Activated CD8-positive, alpha-beta memory T cell treated with anti-CD3 and anti-CD28 coated beads, Interleukin-2, amount 10 ng/mL, durations not matched to agents 7 days and 5 days (primary cell): ENCODE measurements around the gene MICALL2. TPM values are rescaled to one million over a fixed set of nuclear protein-coding genes. Genes with fewer than 3 reads are reported as not detected.

Experiments used
- ATAC-seq: fragments of 150-1000 bp; cut with Tn5 transposase; one replicate; pipeline ENCODE4 v1.10.0; 2021; ENCODE audit warnings: moderate library complexity
- CTCF ChIA-PET: fragments of 350-600 bp; sonication (Branson Sonifier 250); formaldehyde crosslinking; loops from one replicate; lab custom pipeline; 2021; ENCODE audit warnings: antibody characterized with exemption; lab: Charles Lee
- DNase-seq: peaks from one replicate; pipeline ENCODE4 v3.0.0-alpha.2; 2020
- H3K27ac Mint-ChIP-seq: one replicate; pipeline ENCODE4 v1.8.0; 2021; ENCODE audit warnings: mild to moderate bottlenecking, mixed read lengths
- H3K27me3 Mint-ChIP-seq: one replicate; pipeline ENCODE4 v1.8.0; 2021; ENCODE audit warnings: mixed read lengths
- H3K36me3 Mint-ChIP-seq: one replicate; pipeline ENCODE4 v1.8.0; 2021; ENCODE audit warnings: mild to moderate bottlenecking, mixed read lengths
- H3K4me1 Mint-ChIP-seq: one replicate; pipeline ENCODE4 v1.8.0; 2021; ENCODE audit warnings: mixed read lengths
- H3K4me3 Mint-ChIP-seq: one replicate; pipeline ENCODE4 v1.8.0; 2021; ENCODE audit warnings: mild to moderate bottlenecking, moderate library complexity, mixed read lengths
- H3K9me3 Mint-ChIP-seq: one replicate; pipeline ENCODE4 v1.8.0; 2022; ENCODE audit warnings: low read depth, mixed read lengths
- total RNA-seq, 2 experiments: library from RNA; stranded (reverse); gene quantifications; one replicate each; pipeline ENCODE4 v1.2.3, GENCODE V29; 2021

The MICALL2 gene
- total RNA-seq, 2 experiments from 2014 or later, result 2.1 to 2.2 TPM

DNA sequence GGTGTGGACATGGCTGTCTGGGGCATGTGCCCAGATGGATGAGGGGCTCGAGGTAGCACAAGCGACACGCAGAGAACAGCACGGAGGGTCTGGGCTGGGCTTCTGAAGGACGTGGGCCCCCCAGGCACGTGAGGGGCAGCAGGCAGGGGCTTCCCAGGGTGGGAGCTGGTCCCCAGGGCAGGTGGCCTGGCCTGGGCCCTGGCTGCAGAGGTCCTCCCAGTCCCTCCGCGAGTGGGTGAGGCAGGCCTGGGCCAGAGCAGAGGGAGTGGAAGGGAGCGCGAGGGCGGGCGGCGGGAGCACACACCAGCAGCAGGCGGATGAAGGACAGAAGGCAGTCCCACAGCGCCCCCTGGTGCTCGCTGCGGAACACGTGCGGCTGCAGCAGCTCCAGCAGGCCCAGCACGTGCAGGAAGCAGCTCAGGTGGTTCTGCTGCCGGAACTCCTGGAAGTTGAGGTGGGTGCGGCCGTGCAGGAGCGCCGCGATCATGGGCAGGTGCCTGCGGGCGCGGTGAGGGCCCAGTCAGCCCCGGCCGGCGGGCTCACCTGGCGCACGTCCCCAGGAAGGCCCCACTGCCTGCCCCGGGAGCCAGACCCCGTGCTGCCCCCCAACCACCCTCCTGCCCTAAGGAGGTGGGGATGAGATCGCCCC lies 14.7 kb upstream of the MICALL2 start:
- ATAC-seq (peak; percentile 89), DNase-seq (peak; percentile 91)
- peaks cover 11% of the 10 kb centered on the region for H3K4me1 Mint-ChIP-seq
- H3K36me3 Mint-ChIP-seq, result peaks cover 3% of the 10 kb centered on the region
- H3K27me3 Mint-ChIP-seq, result no peaks in the 10 kb centered on the region
- CTCF ChIA-PET, result interaction anchor here (0.6 to 2.2 kb wide), 25 partner anchors 10 to 659 kb away, joined by 3 to 14 read pairs (median 4); no protein-coding TSS in a partner anchor
- H3K27ac Mint-ChIP-seq, result no peak overlapping the region
- no peaks in the 10 kb centered on the region for H3K9me3 Mint-ChIP-seq
- H3K4me3 Mint-ChIP-seq, result no peak overlapping the region

DNA sequence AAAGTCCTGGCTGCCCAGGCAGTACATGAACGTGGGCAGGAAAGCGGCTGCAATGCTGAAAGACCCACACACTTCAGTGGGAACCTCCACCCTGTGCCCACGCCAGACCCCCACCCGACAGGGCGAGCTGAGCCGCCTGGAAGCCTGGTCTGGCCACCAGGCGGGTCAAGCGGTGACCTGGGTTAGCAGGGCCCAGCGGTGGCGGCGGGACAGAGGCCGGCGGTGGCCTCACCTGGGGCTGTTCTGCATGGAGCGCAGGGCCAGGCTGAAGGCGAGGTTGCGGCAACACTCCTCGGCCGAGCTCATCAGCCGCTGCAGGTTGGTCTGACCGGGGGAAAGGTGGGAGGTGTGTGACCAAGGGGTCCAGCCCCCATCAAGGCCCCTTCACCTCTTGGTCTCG lies 11.6 kb upstream of the MICALL2 start:
- no peak for ATAC-seq
- Mint-ChIP-seq H3K4me1 (peaks cover 11% of the 10 kb centered on the region), H3K9me3 (no peaks in the 10 kb centered on the region), H3K27me3 (no peaks in the 10 kb centered on the region), H3K36me3 (peaks cover 3% of the 10 kb centered on the region), H3K4me3 (no peak overlapping the region), H3K27ac (no peak overlapping the region)
- no peak for DNase-seq
- CTCF ChIA-PET, result no interaction called here

DNA sequence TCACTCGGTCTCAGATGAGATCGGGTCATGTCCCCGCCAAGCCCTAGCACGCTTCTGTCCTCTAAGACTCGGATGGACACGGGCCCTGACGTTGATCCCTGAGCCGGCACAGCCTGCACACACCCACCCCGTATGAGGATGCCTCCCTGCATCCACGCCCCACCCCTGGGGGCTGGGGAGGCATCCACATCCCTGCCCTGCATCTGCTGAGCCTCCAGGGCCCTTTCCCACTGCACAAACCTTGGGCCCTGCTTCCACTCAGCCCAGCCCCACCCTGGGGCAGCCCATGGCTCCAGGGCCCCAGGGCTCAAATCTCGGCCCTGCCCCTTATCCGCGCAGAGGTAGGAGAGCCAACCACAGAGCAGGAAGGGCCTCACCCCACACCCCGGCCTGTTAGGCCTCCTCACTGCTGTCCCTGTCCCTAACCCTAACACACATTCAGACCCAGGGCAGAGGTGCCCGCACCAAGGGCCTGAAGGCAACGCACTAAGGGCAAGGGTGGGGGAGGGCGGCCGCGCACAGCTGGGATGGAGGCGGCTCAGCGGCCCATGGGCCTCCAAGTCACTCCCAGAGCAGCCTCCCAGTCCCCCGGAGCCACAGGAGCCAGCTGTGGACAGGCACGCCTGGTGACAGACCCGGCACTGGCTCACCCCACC lies 9.5 kb upstream of the MICALL2 start:
- Mint-ChIP-seq H3K9me3 (no peaks in the 10 kb centered on the region), H3K4me1 (peaks cover 2% of the 10 kb centered on the region), H3K27me3 (no peaks in the 10 kb centered on the region), H3K4me3 (no peak overlapping the region), H3K27ac (no peak overlapping the region), H3K36me3 (peaks cover 2% of the 10 kb centered on the region)
- CTCF ChIA-PET, result no interaction called here
- ATAC-seq, result no peak
- no peak for DNase-seq

DNA sequence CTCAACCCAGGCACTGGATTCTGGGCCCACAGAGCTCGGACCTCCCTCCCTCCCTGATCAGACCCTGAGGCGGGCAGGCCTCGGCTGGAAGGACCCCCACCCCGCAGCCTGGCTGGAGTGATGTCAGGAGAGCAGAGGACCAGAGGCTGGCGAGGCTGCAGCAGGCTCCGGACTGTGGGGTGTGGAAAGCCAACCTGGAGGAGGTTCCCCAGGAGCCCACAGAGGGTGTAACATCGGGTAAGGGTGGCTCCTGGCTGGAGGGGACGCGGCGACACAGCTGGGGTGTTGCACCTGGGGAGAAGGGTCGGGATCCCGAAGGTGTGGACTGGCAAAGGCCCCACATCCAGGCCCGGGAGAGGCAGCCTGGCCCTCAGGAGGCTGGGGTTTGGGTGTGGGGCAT lies 8.9 kb upstream of the MICALL2 start:
- Mint-ChIP-seq H3K36me3 (peaks cover 2% of the 10 kb centered on the region), H3K4me3 (no peak overlapping the region), H3K27me3 (no peaks in the 10 kb centered on the region), H3K4me1 (no peaks in the 10 kb centered on the region), H3K9me3 (no peaks in the 10 kb centered on the region), H3K27ac (no peak overlapping the region)
- DNase-seq (no peak), ATAC-seq (no peak)
- CTCF ChIA-PET, result no interaction called here

DNA sequence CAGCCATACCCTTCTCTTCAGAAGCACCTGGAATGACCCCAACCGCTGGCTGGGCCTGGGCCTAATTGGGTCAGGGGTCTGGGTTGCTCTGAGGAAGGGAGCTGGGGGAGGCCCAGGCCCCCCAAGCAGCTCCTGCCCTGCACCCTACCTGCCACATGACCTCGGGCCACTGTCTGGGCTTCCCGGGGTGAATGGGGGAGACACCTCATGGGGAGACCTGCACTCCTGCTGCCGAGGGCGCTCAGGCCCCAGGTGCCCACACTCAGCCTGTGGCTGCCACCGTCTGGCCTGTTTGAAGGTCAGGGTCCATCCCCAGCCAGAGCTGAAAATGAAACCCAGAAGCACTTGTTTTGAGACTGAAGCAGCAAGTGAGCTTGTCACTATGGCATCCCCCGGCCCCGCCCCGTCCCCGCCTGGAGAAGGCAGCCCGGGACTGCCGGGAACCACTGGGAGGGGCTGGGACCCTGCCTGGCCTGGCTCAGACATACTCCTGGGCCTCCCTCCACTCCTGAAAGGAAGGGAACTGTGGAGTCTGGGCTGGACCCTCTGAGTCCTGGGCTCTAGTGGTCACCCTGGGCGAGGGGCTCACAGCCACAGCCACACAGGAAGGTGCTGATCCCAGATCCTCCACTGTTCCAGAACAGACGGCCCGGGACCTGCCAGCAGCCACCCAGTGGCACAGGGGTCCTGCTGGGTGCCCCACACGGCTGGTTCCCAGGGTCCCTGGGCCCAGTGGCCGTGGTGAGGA lies 7.4 kb upstream of the MICALL2 start:
- Mint-ChIP-seq H3K36me3 (no peaks in the 10 kb centered on the region), H3K27ac (no peak overlapping the region), H3K27me3 (no peaks in the 10 kb centered on the region), H3K4me3 (no peak overlapping the region), H3K9me3 (no peaks in the 10 kb centered on the region), H3K4me1 (peaks cover 2% of the 10 kb centered on the region)
- DNase-seq, result no peak
- ATAC-seq, result no peak
- CTCF ChIA-PET, result no interaction called here

DNA sequence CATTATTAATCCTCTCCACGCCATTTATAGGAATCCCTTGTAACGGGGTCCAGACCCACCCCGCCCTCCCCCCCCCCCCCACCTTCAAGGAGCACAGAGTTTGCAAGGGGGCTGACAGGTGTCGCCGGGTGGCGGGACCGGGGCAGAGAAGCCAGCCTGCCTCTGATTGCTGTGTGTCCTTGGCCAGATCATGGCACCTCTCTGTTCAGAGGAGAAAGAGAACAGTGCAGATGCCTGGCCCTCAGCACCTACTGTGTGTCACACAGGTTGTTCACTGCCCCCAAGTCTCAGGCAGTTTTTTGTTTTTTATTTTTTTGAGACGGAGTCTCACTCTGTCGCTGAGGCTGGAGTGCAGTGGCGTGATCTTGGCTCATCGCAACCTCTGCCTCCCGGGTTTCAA lies 5.4 kb upstream of the MICALL2 start:
- DNase-seq (no peak), ATAC-seq (no peak)
- Mint-ChIP-seq H3K4me3 (no peak overlapping the region), H3K27me3 (no peaks in the 10 kb centered on the region), H3K36me3 (no peaks in the 10 kb centered on the region), H3K9me3 (no peaks in the 10 kb centered on the region), H3K4me1 (peaks cover 6% of the 10 kb centered on the region), H3K27ac (no peak overlapping the region)
- CTCF ChIA-PET, result no interaction called here

DNA sequence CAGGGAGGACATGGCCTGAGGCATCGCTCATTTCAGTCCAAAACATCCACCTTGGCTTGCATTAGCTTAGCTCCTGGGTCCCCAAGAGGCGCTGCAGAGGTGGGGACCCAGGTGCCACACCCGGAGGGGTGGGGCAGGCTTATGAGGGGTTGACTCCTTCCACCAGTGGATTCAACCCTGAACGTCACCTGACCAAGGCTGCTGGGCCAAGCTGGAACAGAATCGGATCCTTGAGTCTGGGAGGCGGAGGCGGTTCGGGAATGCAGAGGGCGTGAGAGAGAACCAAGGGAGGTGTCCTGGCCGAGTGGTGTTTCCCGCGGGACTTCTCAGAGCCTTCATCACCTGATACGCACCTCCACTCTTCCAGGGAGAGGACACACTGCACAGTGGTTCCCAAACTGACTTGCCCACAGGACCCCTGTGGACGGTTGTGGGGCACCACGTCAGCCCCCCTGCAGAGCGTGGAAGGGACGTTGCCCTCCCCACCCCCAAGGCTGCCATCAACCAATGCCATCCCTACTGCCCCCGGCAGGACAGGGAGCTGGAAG lies 4.5 kb upstream of the MICALL2 start:
- DNase-seq, result no peak
- ATAC-seq, result no peak
- no peak overlapping the region for H3K4me3 Mint-ChIP-seq
- no peaks in the 10 kb centered on the region for H3K27me3 Mint-ChIP-seq
- no peaks in the 10 kb centered on the region for H3K36me3 Mint-ChIP-seq
- H3K9me3 Mint-ChIP-seq, result no peaks in the 10 kb centered on the region
- peaks cover 6% of the 10 kb centered on the region for H3K4me1 Mint-ChIP-seq
- CTCF ChIA-PET, result interaction anchor here (0.7 kb wide), 1 partner anchor 11 kb away, joined by 3 read pairs; no protein-coding TSS in a partner anchor
- H3K27ac Mint-ChIP-seq, result no peak overlapping the region

DNA sequence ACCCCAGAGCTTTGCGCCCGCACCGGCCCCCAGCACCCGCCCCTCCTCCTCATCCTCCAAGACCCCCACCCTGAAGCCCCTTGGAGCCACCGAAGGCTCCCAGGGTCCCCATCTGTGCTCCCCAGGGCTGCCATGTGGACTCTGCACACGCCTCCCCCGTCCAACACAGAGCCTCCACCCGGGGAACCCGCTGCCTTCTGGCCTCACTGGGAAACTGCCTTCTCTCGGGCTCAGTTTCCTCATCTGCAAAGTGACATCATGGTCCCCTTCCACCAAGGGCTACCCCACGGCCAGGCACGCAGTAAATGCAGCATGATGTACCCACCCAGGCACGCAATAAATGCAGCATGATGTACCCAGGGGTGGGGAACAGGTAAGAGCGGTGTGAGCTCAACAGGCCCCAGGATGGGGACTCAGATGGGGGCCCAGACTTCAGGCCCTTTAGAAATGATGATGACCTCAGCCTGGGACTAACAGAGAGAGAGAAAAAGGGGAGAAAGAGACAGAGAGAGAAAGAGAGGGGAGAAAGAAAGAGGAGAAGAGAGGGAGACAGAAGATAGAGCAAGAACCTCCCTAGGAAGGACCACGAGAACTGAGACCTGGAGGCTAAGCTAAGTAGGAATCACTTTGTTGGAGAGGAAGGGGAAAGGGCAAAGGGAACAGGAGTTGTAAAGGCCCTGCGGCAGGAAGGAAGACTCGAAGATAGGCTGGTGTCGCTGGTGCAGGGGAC lies 2.5 kb upstream of the MICALL2 start:
- Mint-ChIP-seq H3K4me3 (no peak overlapping the region), H3K36me3 (no peaks in the 10 kb centered on the region), H3K4me1 (peaks cover 6% of the 10 kb centered on the region), H3K27me3 (peaks cover 8% of the 10 kb centered on the region), H3K9me3 (no peaks in the 10 kb centered on the region), H3K27ac (no peak overlapping the region)
- ATAC-seq (no peak), DNase-seq (no peak)
- CTCF ChIA-PET, result interaction anchor here (1.2 to 1.3 kb wide), 2 partner anchors 12 to 13 kb away, joined by 3 read pairs; no protein-coding TSS in a partner anchor

DNA sequence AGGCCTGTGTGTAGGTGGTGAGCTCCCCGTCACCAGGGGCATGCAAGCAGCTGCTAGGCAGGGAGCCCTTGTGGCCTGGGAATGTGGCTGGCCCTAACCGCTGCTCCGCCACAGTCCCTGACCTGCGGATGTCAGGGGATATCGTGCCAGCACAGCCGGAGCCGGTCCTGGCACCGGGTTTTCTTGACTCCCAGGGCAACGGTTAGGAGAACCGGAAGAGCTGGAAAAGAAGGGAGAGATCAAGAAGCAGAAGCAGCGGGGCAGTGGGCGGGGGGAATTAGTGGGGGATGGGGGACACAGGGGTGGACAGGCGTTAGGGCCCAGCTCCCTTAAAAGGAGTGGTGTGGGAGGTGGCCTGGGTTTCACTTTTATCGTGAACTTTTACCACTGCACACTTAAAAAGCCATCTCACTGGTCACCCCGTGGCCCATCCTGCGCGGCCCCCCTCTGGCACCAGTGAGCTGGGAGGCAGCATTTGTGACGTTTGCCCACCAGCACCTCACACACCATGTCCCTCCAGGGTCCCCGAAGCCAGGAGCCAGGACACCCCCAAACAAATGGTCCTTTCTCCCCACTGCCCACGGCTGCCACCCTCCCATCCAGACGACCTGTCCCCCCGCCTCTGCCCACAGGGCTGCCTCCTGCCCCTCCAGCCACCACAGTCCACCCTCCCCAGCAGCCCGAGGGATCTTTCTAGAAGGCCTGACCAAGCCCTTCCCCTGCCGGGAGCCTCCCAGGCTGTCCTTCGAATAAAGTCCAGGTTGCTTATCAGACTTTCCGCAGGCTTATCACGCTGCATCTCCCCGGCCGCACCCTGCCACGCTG lies 1.8 kb upstream of the MICALL2 start:
- no peak for DNase-seq
- no peak for ATAC-seq
- no peaks in the 10 kb centered on the region for H3K36me3 Mint-ChIP-seq
- no peaks in the 10 kb centered on the region for H3K9me3 Mint-ChIP-seq
- peaks cover 6% of the 10 kb centered on the region for H3K4me1 Mint-ChIP-seq
- H3K4me3 Mint-ChIP-seq, result no peak overlapping the region
- no peak overlapping the region for H3K27ac Mint-ChIP-seq
- CTCF ChIA-PET, result interaction anchor here (1.1 to 1.7 kb wide), 2 partner anchors 13 to 29 kb away, joined by 6 to 7 read pairs; no protein-coding TSS in a partner anchor
- peaks cover 8% of the 10 kb centered on the region for H3K27me3 Mint-ChIP-seq

DNA sequence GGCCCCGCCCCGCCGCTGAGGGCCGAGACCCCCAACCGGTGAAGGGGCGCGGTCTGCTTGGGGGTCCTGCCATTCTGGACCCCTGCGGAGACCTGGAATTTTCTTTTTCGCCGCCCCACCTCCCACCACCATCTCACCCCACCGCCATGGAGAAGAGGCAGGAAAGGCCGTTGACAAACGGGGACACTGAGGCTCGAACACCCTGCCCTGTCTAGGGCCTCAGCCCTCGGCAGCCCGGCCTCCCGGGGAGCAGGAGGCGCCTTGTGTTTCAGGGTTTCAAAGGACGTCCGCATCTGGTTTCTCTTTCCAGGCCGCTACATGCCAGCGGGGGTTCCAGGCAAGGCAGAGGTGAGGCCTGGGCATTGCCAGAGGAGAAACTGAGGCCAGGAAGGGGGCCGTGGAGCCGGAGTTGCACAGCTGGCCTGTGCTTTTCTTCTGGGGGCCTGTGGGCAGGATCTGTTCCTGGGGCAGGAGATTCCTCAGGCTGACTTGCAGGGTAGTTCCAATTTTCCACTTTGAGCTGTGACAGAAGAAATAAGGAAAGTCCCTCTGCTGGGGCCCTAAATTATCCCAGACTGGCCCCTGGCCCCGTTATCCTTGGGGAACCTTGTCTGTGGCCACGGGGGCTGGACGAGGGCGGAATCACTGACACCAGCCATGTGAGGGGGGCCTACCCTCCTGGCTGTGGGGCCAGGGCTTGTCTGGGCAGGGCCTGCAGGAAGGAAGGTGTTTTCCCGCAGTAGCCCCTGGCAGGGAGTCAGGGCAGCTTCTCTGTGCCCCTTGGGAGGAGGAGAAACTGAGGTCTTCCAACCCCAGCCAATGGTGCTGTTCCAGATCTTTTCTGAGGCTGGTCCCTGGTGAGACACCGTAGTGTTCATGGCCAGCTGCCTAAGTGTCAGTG lies 900 bp upstream of the MICALL2 start:
- Mint-ChIP-seq H3K36me3 (no peaks in the 10 kb centered on the region), H3K27ac (peak overlapping the region; percentile 46), H3K4me3 (peak overlapping the region; percentile 67), H3K4me1 (peaks cover 6% of the 10 kb centered on the region), H3K9me3 (no peaks in the 10 kb centered on the region), H3K27me3 (peaks cover 8% of the 10 kb centered on the region)
- no peak for DNase-seq
- no peak for ATAC-seq
- CTCF ChIA-PET, result interaction anchor here (1.1 to 1.7 kb wide), 2 partner anchors 14 to 28 kb away, joined by 6 to 7 read pairs; no protein-coding TSS in a partner anchor

DNA sequence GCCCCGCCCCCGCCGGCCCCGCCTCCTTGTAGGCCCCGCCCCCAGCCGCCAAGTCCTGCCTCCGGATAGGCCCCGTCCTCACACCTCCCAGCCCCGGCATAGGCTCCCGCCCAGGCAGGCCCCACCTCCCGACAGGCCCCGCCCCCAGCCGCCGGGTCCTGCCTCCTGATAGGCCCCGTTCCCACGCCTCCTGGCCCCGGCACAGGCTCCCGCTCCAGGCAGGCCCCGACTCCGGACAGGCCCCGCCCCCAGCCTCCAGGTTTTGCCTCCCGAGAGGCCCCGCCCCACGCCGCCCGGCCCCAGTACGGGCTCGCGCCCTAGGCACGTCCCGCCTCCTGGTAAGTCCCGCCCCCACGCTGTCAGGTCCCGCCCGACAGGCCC lies 232 bp upstream of the MICALL2 start:
- Mint-ChIP-seq H3K4me3 (peak overlapping the region; percentile 67), H3K27me3 (peaks cover 8% of the 10 kb centered on the region), H3K4me1 (peaks cover 6% of the 10 kb centered on the region), H3K9me3 (no peaks in the 10 kb centered on the region), H3K36me3 (no peaks in the 10 kb centered on the region), H3K27ac (no peak overlapping the region)
- CTCF ChIA-PET, result no interaction called here
- ATAC-seq (peak; percentile 98), DNase-seq (peak; percentile 99)
